ENCODE measurements around the gene HSD17B4. TPM values are rescaled to one million over a fixed set of nuclear protein-coding genes. Genes with fewer than 3 reads are reported as not detected.
A peak's percentile ranks its signal among the peaks of the same experiment; 100 is the strongest.

HSD17B4 gene
- total and polyA plus RNA-seq, 11 donors: 112 to 277 (median 229) TPM

GRCh38 chr5:119527351-119527750 is 75.1 kb downstream of the HSD17B4 start:
- H3K4me3 ChIP-seq: no peak overlapping the region
- DNase-seq (no peak), ATAC-seq (no peak)
- no peak for TF ChIP-seq CTCF (IDR thresholded peaks at IDR 0.05)
- no peak for TF ChIP-seq POLR2A (IDR thresholded peaks at IDR 0.05)
- no peaks in the 10 kb centered on the region for H3K27me3 ChIP-seq
- H3K27ac ChIP-seq: no peak overlapping the region
- peaks cover 0 to 73% (median 58%) of the 10 kb centered on the region in 9 donors for H3K36me3 ChIP-seq
- WGBS, 4 donors: 92 to 97% (median 94%) methylated on average over 1 of the region's 1 CpG
- H3K4me1 ChIP-seq: peaks cover 0 to 7% (median 0%) of the 10 kb centered on the region in 12 donors
- intact Hi-C loops (cut with DNase I): no loop called here
- no peaks in the 10 kb centered on the region for H3K9me3 ChIP-seq

- ATAC-seq (no peak), DNase-seq (no peak)
- no peak overlapping the region for H3K27ac ChIP-seq
- WGBS, 4 donors: 92 to 96% (median 94%) methylated on average over 2 of the region's 2 CpGs
- intact Hi-C loops (cut with DNase I): no loop called here
- H3K4me1 ChIP-seq: peaks cover 0 to 6% (median 0%) of the 10 kb centered on the region in 12 donors
- TF ChIP-seq POLR2A (IDR thresholded peaks at IDR 0.05): no peak
- no peak for TF ChIP-seq CTCF (IDR thresholded peaks at IDR 0.05)
- H3K27me3 ChIP-seq: no peaks in the 10 kb centered on the region
- no peaks in the 10 kb centered on the region for H3K9me3 ChIP-seq
- no peak overlapping the region for H3K4me3 ChIP-seq
- H3K36me3 ChIP-seq: peaks cover 0 to 87% (median 75%) of the 10 kb centered on the region in 9 donors
Measured at GRCh38 chr5:119529811-119530210, 77.5 kb downstream of the HSD17B4 start.

- H3K36me3 ChIP-seq: peaks cover 0 to 84% (median 66%) of the 10 kb centered on the region in 9 donors
Measured at GRCh38 chr5:119532637-119533036, 80.3 kb downstream of the HSD17B4 start.

GRCh38 chr5:119537704-119538103 is 85.4 kb downstream of the HSD17B4 start:
- ATAC-seq (peak in 1 of 4 donors; percentile 29), DNase-seq (no peak)
- Histone ChIP-seq H3K27ac (no peak overlapping the region), H3K27me3 (no peaks in the 10 kb centered on the region), H3K9me3 (no peaks in the 10 kb centered on the region), H3K4me3 (no peak overlapping the region), H3K4me1 (no peaks in the 10 kb centered on the region), H3K36me3 (peaks cover 0 to 84% (median 67%) of the 10 kb centered on the region in 9 donors)
- intact Hi-C loops (cut with DNase I): no loop called here
- WGBS, 4 donors: 59 to 68% (median 67%) methylated on average over 2 of the region's 2 CpGs
- TF ChIP-seq CTCF (IDR thresholded peaks at IDR 0.05): no peak
- TF ChIP-seq POLR2A (IDR thresholded peaks at IDR 0.05): no peak

More at GRCh38 chr5:119532637-119533036, 80.3 kb downstream of the HSD17B4 start:
- ATAC-seq (no peak), DNase-seq (no peak)
- Histone ChIP-seq H3K27ac (no peak overlapping the region), H3K9me3 (no peaks in the 10 kb centered on the region), H3K4me3 (no peak overlapping the region), H3K27me3 (no peaks in the 10 kb centered on the region), H3K4me1 (no peaks in the 10 kb centered on the region)
- no peak for TF ChIP-seq POLR2A (IDR thresholded peaks at IDR 0.05)
- no peak for TF ChIP-seq CTCF (IDR thresholded peaks at IDR 0.05)
- WGBS, 4 donors: 72 to 77% (median 75%) methylated on average over 3 of the region's 3 CpGs
- intact Hi-C loops (cut with DNase I): no loop called here

Measured in heart left ventricle (tissue), 16 donors.